ENCODE measurements around the gene UGT1A4. TPM values are rescaled to one million over a fixed set of nuclear protein-coding genes. Genes with fewer than 3 reads are reported as not detected.

Gene UGT1A4
- total and polyA plus RNA-seq, 8 donors = 0.19 TPM; not detected in 7

DNA sequence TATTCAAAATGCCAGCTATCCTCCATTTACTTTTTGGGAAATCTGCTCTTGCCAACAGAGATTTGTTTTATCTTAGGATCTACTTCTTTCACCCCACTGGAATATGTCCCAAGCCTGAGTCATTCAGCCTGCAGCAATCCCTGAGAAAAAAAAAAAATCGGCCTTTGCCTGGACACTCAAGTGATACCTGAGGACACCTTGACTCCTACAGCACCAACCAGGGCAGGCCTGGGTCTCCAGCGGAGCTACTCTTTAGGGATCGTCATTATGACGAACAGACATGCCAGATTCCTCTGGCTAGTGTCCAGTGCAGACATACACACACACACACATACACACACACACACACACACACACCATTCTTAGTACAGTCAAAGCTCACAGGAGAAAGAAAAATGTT, 28.1 kb upstream of the UGT1A4 start:
- H3K4me3 ChIP-seq = no peak overlapping the region
- no peak for DNase-seq
- peaks cover 0 to 7% (median 0%) of the 10 kb centered on the region in 3 donors for H3K4me1 ChIP-seq
- H3K9me3 ChIP-seq = no peaks in the 10 kb centered on the region
- TF ChIP-seq, protein P1, sequence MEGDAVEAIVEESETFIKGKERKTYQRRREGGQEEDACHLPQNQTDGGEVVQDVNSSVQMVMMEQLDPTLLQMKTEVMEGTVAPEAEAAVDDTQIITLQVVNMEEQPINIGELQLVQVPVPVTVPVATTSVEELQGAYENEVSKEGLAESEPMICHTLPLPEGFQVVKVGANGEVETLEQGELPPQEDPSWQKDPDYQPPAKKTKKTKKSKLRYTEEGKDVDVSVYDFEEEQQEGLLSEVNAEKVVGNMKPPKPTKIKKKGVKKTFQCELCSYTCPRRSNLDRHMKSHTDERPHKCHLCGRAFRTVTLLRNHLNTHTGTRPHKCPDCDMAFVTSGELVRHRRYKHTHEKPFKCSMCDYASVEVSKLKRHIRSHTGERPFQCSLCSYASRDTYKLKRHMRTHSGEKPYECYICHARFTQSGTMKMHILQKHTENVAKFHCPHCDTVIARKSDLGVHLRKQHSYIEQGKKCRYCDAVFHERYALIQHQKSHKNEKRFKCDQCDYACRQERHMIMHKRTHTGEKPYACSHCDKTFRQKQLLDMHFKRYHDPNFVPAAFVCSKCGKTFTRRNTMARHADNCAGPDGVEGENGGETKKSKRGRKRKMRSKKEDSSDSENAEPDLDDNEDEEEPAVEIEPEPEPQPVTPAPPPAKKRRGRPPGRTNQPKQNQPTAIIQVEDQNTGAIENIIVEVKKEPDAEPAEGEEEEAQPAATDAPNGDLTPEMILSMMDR (IDR thresholded peaks at IDR 0.05) = no peak
- H3K36me3 ChIP-seq = no peaks in the 10 kb centered on the region
- intact Hi-C loops (cut with DNase I) = no loop called here
- H3K27ac ChIP-seq = no peak overlapping the region
- FAIRE-seq = no peak
- WGBS, 2 donors = 60 to 72% methylated on average over 4 of the region's 4 CpGs
- ATAC-seq = peak in 1 of 4 donors; percentile 38
- no peaks in the 10 kb centered on the region for H3K27me3 ChIP-seq

DNA sequence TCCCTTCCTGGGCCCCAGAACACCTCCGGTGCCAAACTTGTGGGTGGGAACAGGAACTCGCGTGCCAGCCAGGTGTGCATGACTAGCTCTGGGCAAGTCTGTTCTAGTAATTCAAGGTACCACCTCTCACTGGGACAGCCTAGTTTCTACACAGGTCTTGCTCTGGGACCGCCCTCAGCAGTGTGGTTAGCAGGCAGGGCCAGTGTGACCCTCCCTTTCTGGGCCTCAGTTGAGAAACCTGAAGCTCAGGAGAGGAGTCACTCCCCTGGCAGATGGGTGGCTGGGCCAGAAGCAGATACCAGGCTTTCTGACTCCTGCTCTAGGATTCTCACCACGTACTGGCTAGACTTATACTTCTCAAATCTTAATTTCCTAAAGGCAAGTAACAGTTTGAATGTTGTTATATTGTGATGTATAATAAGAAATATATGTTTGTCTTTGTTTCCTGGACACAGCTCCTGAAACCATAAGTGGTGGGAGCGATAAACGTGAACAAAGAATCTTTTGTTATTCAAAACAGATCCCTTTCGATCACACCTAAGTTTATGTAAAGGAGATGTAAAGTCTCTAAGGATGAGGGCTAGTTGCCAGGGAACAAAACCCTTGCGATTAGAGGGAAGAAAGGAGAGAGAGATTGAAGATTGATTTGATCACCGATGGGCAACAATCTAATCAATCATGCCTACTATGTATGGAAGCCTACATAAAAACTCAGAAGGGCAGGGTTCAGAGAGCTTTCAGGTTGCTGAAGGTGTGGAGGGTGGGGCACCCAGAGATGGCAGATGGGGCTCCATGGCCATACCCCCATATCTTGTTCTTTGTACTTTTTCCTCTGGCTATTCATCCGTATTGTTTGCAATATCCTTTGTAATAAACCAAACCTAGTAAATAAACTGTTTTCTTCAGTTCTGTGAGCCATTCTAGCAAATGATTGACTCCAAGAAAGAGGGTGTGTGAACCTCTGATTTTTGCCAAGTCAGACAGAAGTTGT, 26.8 kb upstream of the UGT1A4 start:
- DNase-seq = no peak
- Histone ChIP-seq H3K27ac (no peak overlapping the region), H3K4me1 (peaks cover 0 to 7% (median 0%) of the 10 kb centered on the region in 3 donors), H3K4me3 (no peak overlapping the region), H3K36me3 (no peaks in the 10 kb centered on the region), H3K9me3 (no peaks in the 10 kb centered on the region), H3K27me3 (no peaks in the 10 kb centered on the region)
- intact Hi-C loops (cut with DNase I) = no loop called here
- ATAC-seq = peak in 2 of 4 donors; percentile 46 to 48
- TF ChIP-seq, protein P1 (IDR thresholded peaks at IDR 0.05) = no peak
- WGBS, 2 donors = 82 to 84% methylated on average over 11 of the region's 11 CpGs
- FAIRE-seq = no peak

DNA sequence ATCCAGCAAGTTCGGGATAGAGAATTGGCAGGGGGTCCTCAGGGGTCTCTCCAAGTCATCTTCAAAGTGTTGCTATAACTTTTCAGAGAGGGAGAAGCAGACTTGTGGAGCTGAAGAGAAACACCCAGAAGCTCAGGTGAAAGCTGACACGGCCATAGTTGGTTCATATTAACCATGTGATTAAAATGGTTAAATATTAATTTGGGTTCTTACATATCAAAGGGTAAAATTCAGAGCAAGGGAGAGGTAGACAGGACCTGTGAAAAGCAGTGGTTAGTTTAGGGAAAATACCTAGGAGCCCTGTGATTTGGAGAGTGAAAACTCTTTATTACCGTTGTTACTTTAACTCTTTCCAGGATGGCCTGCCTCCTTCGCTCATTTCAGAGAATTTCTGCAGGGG, 25.9 kb upstream of the UGT1A4 start, which contains the start of gene UGT1A6:
Gene UGT1A6 (plus strand): TSS at position 243 of the 400 bp plus-strand sequence. CDS start 115 bp downstream, at position 358.
- no peak for FAIRE-seq
- ATAC-seq = peak; percentile 80 to 94 (median 86)

DNA sequence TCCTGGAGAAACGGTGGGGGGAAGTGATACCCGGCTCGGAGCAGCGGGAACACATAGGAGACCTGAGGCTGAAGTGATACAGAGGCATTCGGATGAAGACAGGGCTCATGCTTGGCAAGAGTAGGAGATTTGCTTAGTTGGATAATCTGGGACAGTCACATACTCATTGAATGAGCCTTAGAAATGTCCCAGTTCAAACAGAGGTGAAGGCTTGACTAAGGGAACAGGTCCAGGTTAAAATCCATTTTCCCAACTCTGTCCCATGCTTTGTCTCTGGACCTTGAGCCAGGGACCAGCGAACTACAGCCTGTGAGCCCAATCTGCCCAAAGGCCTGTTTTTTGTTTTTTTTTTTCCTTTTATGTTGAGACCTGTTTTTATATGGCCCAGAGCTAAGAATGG, 24.6 kb upstream of the UGT1A4 start:
- FAIRE-seq (no peak), ATAC-seq (no peak), DNase-seq (no peak)
- Histone ChIP-seq H3K36me3 (no peaks in the 10 kb centered on the region), H3K4me3 (no peak overlapping the region), H3K4me1 (peaks cover 0 to 7% (median 0%) of the 10 kb centered on the region in 3 donors), H3K27me3 (no peaks in the 10 kb centered on the region), H3K27ac (no peak overlapping the region), H3K9me3 (no peaks in the 10 kb centered on the region)
- TF ChIP-seq, protein P1 (IDR thresholded peaks at IDR 0.05) = no peak
- 73 to 82% methylated on average over 6 of the region's 6 CpGs for WGBS, 2 donors
- intact Hi-C loops (cut with DNase I) = no loop called here

More for the DNA sequence above, 25.9 kb upstream of the UGT1A4 start, which contains the start of gene UGT1A6:
- Histone ChIP-seq H3K36me3 (no peaks in the 10 kb centered on the region), H3K9me3 (no peaks in the 10 kb centered on the region), H3K4me3 (no peak within 1 kb of the TSS), H3K4me1 (peaks cover 0 to 7% (median 0%) of the 10 kb centered on the region in 3 donors), H3K27ac (no peak within 1 kb of the TSS), H3K27me3 (no peaks in the 10 kb centered on the region)
- 36 to 46% methylated on average over 4 of the region's 4 CpGs for WGBS, 2 donors
- DNase-seq = no peak
- TF ChIP-seq, protein P1 (IDR thresholded peaks at IDR 0.05) = no peak
- intact Hi-C loops (cut with DNase I) = no loop called here
